ENCODE measurements around the gene SPDL1. TPM values are rescaled to one million over a fixed set of nuclear protein-coding genes. Genes with fewer than 3 reads are reported as not detected.
"Not testable (repeated sequence)": the region's sequence is repeated elsewhere in the genome, so short reads cannot be mapped to it uniquely, and the experiment has no call there.

SPDL1 gene
- total RNA-seq, 2 experiments from 2014 or later = 26.5 to 29.9 TPM

DNA sequence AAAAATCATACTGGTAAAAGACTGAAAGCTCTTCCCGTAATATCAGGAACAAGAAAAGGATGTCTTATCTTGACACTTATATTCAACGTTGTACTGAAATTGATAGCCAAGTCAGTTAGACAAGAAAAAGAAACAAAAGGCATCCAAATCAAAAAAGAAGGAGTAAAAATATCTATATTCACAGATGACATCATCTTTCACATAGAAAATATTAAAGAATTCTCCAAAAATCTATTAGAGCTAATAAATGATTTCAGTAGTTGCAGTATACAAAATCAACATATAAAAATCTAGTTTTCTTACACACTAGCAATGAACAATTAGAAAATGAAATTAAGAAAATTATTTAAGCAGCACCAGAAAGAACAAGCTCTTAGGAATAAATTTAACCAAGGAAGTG is 24.3 kb downstream of the SPDL1 start:
- H3K4me1 Mint-ChIP-seq (ENCODE audit: low read depth) = no peaks in the 10 kb centered on the region
- no peak overlapping the region for H3K4me3 Mint-ChIP-seq
- CTCF ChIA-PET = no interaction called here
- peaks cover 10% of the 10 kb centered on the region for H3K27me3 Mint-ChIP-seq (ENCODE audit: low read depth)
- no peak overlapping the region for H3K27ac Mint-ChIP-seq
- peaks cover 12% of the 10 kb centered on the region for H3K9me3 Mint-ChIP-seq
- intact Hi-C loops (cut with micrococcal nuclease) = no loop called here
- DNase-seq = no peak
- H3K36me3 Mint-ChIP-seq (ENCODE audit: low read depth) = peaks cover 11% of the 10 kb centered on the region

DNA sequence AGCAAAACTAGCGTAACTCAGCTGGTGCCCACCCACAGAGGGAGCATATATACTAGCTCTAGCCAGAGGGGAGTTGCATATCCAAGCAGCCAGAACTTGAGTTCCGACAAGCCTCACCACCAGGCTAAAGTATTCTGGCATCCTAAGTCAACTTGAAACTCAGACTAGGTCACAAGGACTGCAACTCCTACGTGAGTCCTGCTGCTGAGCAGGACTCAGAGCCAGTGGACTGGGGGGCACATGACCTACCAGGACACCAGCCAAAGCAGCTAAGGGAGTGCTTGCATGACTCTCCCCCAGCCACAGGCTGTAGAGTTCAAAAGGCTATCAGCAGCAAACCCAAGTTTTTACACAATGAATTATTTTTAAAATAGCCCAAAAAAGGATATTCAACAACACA is 26.1 kb downstream of the SPDL1 start:
- CTCF ChIA-PET = no interaction called here
- no peak for DNase-seq
- no peaks in the 10 kb centered on the region for H3K4me1 Mint-ChIP-seq (ENCODE audit: low read depth)
- H3K4me3 Mint-ChIP-seq = no peak overlapping the region
- H3K27me3 Mint-ChIP-seq (ENCODE audit: low read depth) = peaks cover 13% of the 10 kb centered on the region
- H3K9me3 Mint-ChIP-seq = peaks cover 12% of the 10 kb centered on the region
- intact Hi-C loops (cut with micrococcal nuclease) = no loop called here
- no peak overlapping the region for H3K27ac Mint-ChIP-seq
- H3K36me3 Mint-ChIP-seq (ENCODE audit: low read depth) = no peaks in the 10 kb centered on the region

DNA sequence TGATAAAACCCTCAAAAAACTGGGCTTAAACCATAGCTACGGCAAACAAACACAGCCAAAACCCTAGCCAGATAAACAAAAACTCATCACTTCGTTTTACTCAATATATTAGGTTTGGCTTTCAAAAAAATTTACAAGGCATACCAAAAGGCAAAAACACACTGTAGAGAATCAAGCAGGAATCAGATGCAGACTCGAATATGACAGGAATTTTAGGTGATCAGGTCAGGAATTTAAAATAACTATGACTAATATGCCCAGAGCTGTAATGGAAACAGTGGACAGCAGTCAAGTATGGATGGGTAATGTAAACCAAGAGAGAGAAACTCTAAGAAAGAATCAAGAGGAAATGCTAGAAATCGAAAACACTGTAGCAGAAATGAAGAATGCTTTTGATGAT is 27.0 kb downstream of the SPDL1 start:
- Mint-ChIP-seq H3K9me3 (peaks cover 12% of the 10 kb centered on the region), H3K27me3 (ENCODE audit: low read depth) (peaks cover 13% of the 10 kb centered on the region), H3K36me3 (ENCODE audit: low read depth) (no peaks in the 10 kb centered on the region), H3K4me3 (no peak overlapping the region), H3K27ac (no peak overlapping the region), H3K4me1 (ENCODE audit: low read depth) (no peaks in the 10 kb centered on the region)
- CTCF ChIA-PET = no interaction called here
- intact Hi-C loops (cut with micrococcal nuclease) = no loop called here
- DNase-seq = no peak

DNA sequence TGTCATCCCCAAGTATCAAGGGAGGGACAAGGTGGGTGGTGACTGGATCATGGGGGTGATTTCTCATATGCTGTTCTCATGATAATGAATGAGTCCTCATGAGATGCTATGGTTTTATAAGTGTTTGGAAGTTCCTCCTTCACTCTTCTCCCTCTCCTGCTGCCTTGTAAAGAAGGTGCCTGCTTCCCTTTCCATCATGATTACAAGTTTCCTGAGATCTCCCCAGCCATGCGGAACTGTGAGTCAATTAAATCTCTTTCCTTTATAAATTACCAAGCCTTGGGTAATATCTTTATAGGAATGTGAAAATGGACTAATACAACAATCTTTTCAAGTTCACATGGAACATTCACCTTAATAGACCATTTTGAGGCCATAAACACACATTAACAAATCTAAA is 32.0 kb downstream of the SPDL1 start:
- H3K4me1 Mint-ChIP-seq (ENCODE audit: low read depth) = no peaks in the 10 kb centered on the region

DNA sequence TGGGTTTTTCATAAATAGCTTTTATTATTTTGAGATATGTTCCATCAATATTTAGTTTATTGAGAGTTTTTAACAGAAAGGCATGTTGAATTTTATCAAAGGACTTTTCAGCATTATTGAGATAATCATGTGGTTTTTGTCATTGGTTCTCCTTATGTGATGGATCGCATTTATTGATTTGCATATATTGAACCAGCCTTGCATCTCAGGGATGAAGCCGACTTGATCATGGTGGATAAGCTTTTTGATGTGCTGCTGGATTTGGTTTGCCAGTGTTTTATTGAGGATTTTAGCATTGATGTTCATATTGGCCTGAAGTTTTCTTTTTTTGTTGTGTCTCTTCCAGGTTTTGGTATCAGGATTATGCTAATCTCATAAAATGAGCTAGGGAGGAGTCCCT is 40.7 kb downstream of the SPDL1 start:
- intact Hi-C loops (cut with micrococcal nuclease); DNase-seq; H3K36me3 Mint-ChIP-seq (ENCODE audit: low read depth); H3K27me3 Mint-ChIP-seq (ENCODE audit: low read depth); H3K9me3 Mint-ChIP-seq; H3K4me1 Mint-ChIP-seq (ENCODE audit: low read depth); H3K4me3 Mint-ChIP-seq; H3K27ac Mint-ChIP-seq: not testable (repeated sequence)
- CTCF ChIA-PET = interaction anchor here (0.7 to 1.0 kb wide), 3 partner anchors 20 to 180 kb away, joined by 3 read pairs; no protein-coding TSS in a partner anchor

More for the DNA sequence above, 32.0 kb downstream of the SPDL1 start:
- no peak overlapping the region for H3K27ac Mint-ChIP-seq
- CTCF ChIA-PET = no interaction called here
- H3K9me3 Mint-ChIP-seq = peaks cover 11% of the 10 kb centered on the region
- H3K27me3 Mint-ChIP-seq (ENCODE audit: low read depth) = peaks cover 9% of the 10 kb centered on the region
- intact Hi-C loops (cut with micrococcal nuclease) = no loop called here
- H3K4me3 Mint-ChIP-seq = no peak overlapping the region
- no peaks in the 10 kb centered on the region for H3K36me3 Mint-ChIP-seq (ENCODE audit: low read depth)
- no peak for DNase-seq

DNA sequence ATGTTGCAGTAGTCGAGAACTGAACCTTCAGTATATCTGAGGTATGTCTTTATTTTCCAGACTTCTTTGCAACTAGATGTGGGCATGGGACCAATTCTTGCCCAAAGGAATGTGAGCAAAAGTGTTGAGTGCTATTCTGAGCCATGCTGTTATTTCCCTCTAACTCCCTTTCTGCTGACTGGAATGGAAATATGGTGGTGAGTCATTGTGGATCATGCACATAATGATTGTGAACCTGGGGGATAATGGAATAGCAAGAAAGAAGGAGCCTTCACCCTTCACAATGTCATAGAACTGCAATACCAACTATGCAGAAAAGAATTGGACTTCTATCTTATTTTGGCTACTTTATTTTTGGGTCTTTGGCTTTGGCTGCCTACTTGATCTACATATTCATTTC is 43.2 kb downstream of the SPDL1 start:
- Mint-ChIP-seq H3K27me3 (ENCODE audit: low read depth) (peaks cover 3% of the 10 kb centered on the region), H3K4me1 (ENCODE audit: low read depth) (peaks cover 2% of the 10 kb centered on the region), H3K36me3 (ENCODE audit: low read depth) (no peaks in the 10 kb centered on the region), H3K27ac (no peak overlapping the region), H3K4me3 (no peak overlapping the region), H3K9me3 (peaks cover 3% of the 10 kb centered on the region)
- no peak for DNase-seq
- CTCF ChIA-PET = no interaction called here
- intact Hi-C loops (cut with micrococcal nuclease) = no loop called here

DNA sequence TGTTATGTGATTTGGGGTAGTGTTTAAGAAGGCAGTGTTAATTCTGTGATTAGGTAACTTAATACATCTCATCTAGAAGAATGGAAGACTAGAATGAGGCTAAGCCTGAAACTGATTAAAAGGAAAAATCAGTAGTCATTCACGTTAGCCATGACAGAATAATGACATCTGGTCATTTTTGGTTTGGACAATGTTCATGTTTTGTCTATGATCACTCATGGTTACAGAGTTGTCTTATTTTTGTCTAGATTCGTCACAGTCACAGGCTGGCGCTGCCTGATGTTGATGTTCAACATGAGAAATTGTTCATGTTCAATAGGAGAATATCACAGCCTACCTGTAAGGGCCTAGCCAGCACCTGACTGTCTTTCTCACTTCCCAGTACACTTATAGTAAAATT is 44.0 kb downstream of the SPDL1 start:
- peaks cover 3% of the 10 kb centered on the region for H3K27me3 Mint-ChIP-seq (ENCODE audit: low read depth)
- no peak overlapping the region for H3K4me3 Mint-ChIP-seq
- peaks cover 3% of the 10 kb centered on the region for H3K9me3 Mint-ChIP-seq
- intact Hi-C loops (cut with micrococcal nuclease) = no loop called here
- H3K27ac Mint-ChIP-seq = no peak overlapping the region
- DNase-seq = no peak
- peaks cover 2% of the 10 kb centered on the region for H3K4me1 Mint-ChIP-seq (ENCODE audit: low read depth)
- CTCF ChIA-PET = no interaction called here
- H3K36me3 Mint-ChIP-seq (ENCODE audit: low read depth) = no peaks in the 10 kb centered on the region

DNA sequence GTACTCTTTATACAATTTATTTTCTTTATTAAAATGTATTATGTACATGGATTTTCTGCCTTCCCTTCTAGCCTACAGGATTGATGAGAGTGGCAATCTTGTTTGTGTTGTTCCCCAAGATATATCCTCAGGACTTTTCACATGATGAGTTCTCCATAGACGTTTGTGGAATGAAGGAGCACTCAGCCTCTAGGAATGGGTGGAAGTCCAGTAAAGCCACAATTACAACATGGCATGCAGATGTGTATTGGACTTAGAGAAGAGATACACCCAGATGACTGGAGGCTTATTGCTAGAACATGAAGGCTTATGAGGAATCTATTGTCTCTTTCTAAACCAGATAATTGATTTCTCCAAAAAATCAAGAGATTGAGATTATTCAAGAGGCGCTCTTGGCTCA is 45.3 kb downstream of the SPDL1 start:
- H3K4me3 Mint-ChIP-seq = no peak overlapping the region
- peaks cover 2% of the 10 kb centered on the region for H3K4me1 Mint-ChIP-seq (ENCODE audit: low read depth)
- peaks cover 3% of the 10 kb centered on the region for H3K27me3 Mint-ChIP-seq (ENCODE audit: low read depth)
- no peak overlapping the region for H3K27ac Mint-ChIP-seq
- intact Hi-C loops (cut with micrococcal nuclease) = no loop called here
- no peak for DNase-seq
- CTCF ChIA-PET = no interaction called here
- H3K9me3 Mint-ChIP-seq = no peaks in the 10 kb centered on the region
- no peaks in the 10 kb centered on the region for H3K36me3 Mint-ChIP-seq (ENCODE audit: low read depth)

DNA sequence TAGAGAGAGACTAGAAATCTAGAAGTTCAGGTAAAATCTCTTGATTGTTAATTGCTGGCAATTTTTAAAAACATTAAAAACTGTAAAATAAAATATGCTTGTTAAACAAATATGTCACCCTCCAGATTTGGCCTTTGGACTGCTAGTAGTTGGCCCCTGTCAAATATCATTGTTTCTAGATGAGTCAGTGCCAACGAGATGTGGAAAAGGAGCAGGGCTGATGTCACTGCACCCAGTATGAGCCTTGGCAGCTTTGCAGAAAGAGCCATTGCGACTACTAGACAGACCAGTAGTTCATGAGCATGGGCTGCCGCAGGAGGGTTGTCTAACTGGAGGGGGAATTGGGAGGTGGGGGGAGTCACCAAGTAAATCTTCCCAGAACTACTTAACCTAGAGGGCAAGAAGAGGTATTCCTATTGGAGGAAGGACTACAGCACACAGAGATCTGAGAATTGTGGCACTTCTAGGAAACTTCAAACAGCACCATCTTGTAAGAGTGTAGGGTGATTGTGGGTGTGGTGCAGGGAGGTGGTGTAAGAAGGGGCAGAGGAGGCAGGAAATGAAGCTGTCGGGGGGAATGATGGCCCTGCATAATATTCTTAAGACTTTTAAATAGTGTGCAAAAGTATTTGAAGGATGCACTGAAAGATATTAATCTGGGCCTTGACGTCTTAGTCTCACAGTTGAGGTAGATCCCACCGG is 46.4 kb downstream of the SPDL1 start:
- no peak for DNase-seq
- intact Hi-C loops (cut with micrococcal nuclease) = no loop called here
- Mint-ChIP-seq H3K36me3 (ENCODE audit: low read depth) (no peaks in the 10 kb centered on the region), H3K4me3 (no peak overlapping the region), H3K27me3 (ENCODE audit: low read depth) (peaks cover 3% of the 10 kb centered on the region), H3K4me1 (ENCODE audit: low read depth) (peaks cover 2% of the 10 kb centered on the region), H3K27ac (no peak overlapping the region), H3K9me3 (peaks cover 2% of the 10 kb centered on the region)
- CTCF ChIA-PET = no interaction called here

DNA sequence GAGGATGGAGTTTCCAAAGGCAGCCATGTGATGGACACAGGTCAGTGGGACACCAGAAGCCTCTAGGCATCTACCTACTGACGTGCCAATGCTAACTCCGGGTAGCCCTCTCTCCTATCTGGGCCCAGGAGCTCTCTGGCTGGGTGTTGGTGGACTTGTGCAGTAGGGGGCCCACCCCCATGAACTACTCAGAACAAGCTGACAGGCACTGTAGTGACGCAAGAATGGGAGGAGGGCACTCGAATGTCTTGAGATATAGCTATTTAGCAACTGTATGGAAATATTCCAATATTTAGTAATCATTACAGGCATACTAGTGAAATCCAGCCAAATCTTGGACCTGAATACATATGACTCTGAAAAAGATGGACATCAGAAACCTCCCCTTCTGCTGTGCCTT is 47.8 kb downstream of the SPDL1 start:
- intact Hi-C loops (cut with micrococcal nuclease) = no loop called here
- peaks cover 2% of the 10 kb centered on the region for H3K9me3 Mint-ChIP-seq
- no peaks in the 10 kb centered on the region for H3K36me3 Mint-ChIP-seq (ENCODE audit: low read depth)
- H3K4me1 Mint-ChIP-seq (ENCODE audit: low read depth) = peaks cover 4% of the 10 kb centered on the region
- H3K27ac Mint-ChIP-seq = no peak overlapping the region
- no peak for DNase-seq
- CTCF ChIA-PET = no interaction called here
- no peak overlapping the region for H3K4me3 Mint-ChIP-seq
- no peaks in the 10 kb centered on the region for H3K27me3 Mint-ChIP-seq (ENCODE audit: low read depth)

DNA sequence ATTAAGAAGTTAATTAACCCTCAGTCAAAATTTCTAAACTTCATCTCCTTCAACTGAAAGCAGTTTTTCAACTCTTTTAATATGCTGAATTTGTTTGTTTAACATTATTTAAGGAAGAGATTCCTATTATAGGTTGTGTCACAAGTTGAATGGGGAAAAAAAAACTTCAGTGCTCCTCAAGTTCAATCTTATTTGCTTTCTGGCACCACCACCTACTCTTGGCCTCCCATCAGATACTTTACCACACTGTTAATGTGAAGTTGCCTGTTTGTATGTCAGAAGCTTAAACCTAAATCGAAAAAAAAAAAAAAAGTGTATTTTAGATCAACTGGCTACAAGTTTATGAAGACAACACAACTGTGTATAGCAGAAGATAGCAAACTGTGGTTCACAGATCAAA is 49.4 kb downstream of the SPDL1 start:
- CTCF ChIA-PET = no interaction called here
- DNase-seq = no peak
- peaks cover 2% of the 10 kb centered on the region for H3K9me3 Mint-ChIP-seq
- H3K27me3 Mint-ChIP-seq (ENCODE audit: low read depth) = no peaks in the 10 kb centered on the region
- H3K4me3 Mint-ChIP-seq = no peak overlapping the region
- H3K36me3 Mint-ChIP-seq (ENCODE audit: low read depth) = peaks cover 3% of the 10 kb centered on the region
- H3K27ac Mint-ChIP-seq = no peak overlapping the region
- peaks cover 9% of the 10 kb centered on the region for H3K4me1 Mint-ChIP-seq (ENCODE audit: low read depth)
- intact Hi-C loops (cut with micrococcal nuclease) = no loop called here

DNA sequence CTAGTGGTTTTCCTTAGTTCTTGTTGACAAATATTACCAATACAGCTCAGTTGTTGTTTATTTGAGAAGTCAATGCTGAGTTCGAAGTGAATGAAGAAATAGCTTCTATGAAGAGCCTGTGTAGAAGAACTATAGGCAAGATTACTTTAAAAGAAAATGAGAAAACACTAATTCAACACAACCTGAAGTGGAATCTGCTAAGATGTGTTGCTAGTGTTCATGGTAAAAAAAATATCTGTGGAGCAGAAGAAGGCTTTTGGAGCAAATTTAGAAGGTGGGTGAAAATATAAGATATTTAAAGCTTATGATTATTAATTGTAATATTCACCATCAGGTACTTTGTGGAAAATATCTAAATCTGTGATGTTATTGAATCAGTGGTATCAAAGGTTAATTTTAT is 51.0 kb downstream of the SPDL1 start:
- CTCF ChIA-PET = interaction anchor here (0.6 kb wide), 1 partner anchor 501 kb away, joined by 3 read pairs; no protein-coding TSS in a partner anchor
- Mint-ChIP-seq H3K4me3 (no peak overlapping the region), H3K27ac (no peak overlapping the region), H3K36me3 (ENCODE audit: low read depth) (peaks cover 18% of the 10 kb centered on the region), H3K9me3 (peaks cover 9% of the 10 kb centered on the region), H3K4me1 (ENCODE audit: low read depth) (peaks cover 26% of the 10 kb centered on the region), H3K27me3 (ENCODE audit: low read depth) (no peaks in the 10 kb centered on the region)
- DNase-seq = no peak
- intact Hi-C loops (cut with micrococcal nuclease) = loop anchor here (5.0 kb wide), 1 partner anchor 38 kb away; no protein-coding TSS in a partner anchor

DNA sequence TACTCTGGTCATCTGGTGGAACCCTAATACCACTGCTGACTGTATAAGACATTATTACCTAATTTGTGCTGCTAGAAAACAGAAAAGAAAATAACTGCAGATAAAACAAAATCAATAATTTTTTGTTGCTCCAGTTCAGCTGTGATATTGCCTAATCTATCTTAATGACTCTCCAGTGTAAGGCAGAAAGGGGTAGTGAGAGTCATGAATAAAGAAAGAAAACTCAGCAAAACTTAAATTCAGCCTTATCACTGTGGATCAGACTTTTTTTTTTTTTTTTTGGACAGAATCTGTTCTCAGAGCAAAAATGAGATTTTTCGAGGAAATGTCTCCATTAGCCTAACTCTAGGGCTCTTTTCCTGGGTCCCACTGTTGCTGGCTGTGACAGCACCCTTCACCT is 52.4 kb downstream of the SPDL1 start:
- CTCF ChIA-PET = interaction anchor here (0.6 kb wide), 1 partner anchor 126 kb away, joined by 3 read pairs; no protein-coding TSS in a partner anchor
- H3K4me3 Mint-ChIP-seq = peak overlapping the region; percentile 93
- H3K36me3 Mint-ChIP-seq (ENCODE audit: low read depth) = peaks cover 28% of the 10 kb centered on the region
- DNase-seq = no peak
- no peak overlapping the region for H3K27ac Mint-ChIP-seq
- H3K4me1 Mint-ChIP-seq (ENCODE audit: low read depth) = peaks cover 35% of the 10 kb centered on the region
- intact Hi-C loops (cut with micrococcal nuclease) = loop anchor here (5.0 kb wide), 1 partner anchor 36 kb away; no protein-coding TSS in a partner anchor
- H3K9me3 Mint-ChIP-seq = peaks cover 11% of the 10 kb centered on the region
- no peaks in the 10 kb centered on the region for H3K27me3 Mint-ChIP-seq (ENCODE audit: low read depth)

Data from activated naive CD4-positive, alpha-beta T cell treated with anti-CD3 and anti-CD28 coated beads for 36 hours (primary cell).